ENCODE data around the gene STIM2.
A peak's percentile ranks its signal among the peaks of the same experiment; 100 is the strongest.
"Not testable (repeated sequence)": the region's sequence is repeated elsewhere in the genome, so short reads cannot be mapped to it uniquely, and the experiment has no call there.

STIM2 gene

GRCh38 chr4:26860157-26860921 is at the start of gene STIM2:
TSS of gene STIM2 (plus strand) at chr4:26860841.
- peak; percentile 61 for FAIRE-seq
- peak; percentile 67 for TF ChIP-seq POLR2A (IDR thresholded peaks at IDR 0.05; ENCODE audit: low read depth, low read length)
- peak; percentile 66 for DNase-seq (ENCODE audit: insufficient read length, low spot score)

GRCh38 chr4:26811571-26811970 is 49.1 kb upstream of the STIM2 start:
- not testable (repeated sequence) for FAIRE-seq; DNase-seq (ENCODE audit: insufficient read length, low spot score)

DNA sequence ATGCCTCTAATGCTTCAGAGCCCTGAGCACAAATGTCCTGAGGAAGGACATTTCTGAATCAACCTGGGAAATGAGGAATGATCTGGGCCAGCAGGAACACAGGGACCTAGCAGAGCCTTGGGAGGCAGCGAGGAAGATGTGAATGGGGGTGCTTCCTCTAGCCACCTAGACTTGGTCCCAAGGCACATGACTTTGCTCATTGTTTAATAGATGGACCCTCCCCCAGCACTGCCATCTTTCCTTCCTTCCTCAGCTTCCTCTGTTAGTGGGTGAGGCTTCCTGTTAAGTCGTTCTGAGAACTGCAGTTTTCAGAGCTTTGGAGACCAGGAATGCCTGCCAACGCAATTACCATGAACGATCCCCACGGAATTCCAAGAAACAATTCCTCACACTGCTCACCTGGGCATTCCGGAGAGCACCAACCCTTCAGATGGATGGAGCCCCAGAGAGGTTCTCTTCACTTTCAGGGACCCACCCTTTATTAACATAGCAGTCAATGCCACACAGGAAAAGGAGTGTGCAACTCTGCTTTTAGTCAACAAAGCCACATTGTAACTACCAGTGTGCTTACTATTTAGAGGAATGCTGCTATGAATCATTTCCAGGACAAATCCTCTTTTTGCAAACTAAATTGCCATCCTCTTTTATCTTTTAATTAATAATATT is 48.5 kb upstream of the STIM2 start:
- FAIRE-seq (no peak), DNase-seq (ENCODE audit: insufficient read length, low spot score) (no peak)
- TF ChIP-seq POLR2A (IDR thresholded peaks at IDR 0.05; ENCODE audit: low read depth, low read length), result no peak

GRCh38 chr4:26813698-26814097 is 46.9 kb upstream of the STIM2 start:
- no peak for DNase-seq (ENCODE audit: insufficient read length, low spot score)
- TF ChIP-seq POLR2A (IDR thresholded peaks at IDR 0.05; ENCODE audit: low read depth, low read length), result no peak
- no peak for FAIRE-seq

GRCh38 chr4:26815199-26815598 is 45.4 kb upstream of the STIM2 start:
- DNase-seq (ENCODE audit: insufficient read length, low spot score), result no peak
- FAIRE-seq, result no peak
- TF ChIP-seq POLR2A (IDR thresholded peaks at IDR 0.05; ENCODE audit: low read depth, low read length), result no peak

DNA sequence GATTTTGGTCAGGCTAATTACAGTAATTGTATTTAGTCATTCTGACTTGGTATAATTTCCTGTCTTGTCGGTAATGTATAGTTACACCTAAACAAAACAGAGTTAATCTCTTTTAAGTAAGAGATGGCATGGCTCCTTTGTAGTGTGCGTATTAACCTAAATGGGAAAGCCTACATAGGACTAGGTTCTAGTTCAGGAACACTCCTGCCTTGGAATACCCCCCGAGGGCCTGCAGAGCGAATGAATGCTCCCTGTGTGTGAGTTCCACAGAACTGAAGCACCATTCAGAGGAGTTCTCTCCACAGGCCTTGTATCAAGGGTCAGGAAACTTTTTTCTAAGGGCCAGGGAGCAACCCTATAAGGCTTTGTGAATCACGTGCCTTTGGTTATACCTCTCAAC is 44.9 kb upstream of the STIM2 start:
- no peak for TF ChIP-seq POLR2A (IDR thresholded peaks at IDR 0.05; ENCODE audit: low read depth, low read length)
- DNase-seq (ENCODE audit: insufficient read length, low spot score), result no peak
- no peak for FAIRE-seq

DNA sequence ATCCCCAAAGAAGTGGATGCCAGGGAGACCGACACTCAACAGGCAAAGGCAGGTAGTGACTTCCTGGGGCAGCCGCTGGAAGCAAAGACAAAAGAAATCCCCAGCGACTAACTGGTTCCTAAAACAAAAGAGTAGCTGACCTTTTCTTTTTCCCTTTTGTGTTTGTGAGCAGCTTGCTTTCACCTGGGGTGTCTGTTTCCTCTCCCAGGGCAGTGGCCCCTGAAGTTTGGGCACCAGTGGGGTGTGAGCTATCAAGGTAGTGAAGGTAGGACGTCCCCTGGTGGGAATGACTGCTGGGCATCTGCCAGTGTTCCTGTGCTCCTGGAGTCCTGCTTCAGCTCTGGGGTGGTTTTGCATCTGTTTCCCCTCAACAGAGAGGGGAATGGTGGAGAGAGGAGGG is 41.6 kb upstream of the STIM2 start:
- no peak for TF ChIP-seq POLR2A (IDR thresholded peaks at IDR 0.05; ENCODE audit: low read depth, low read length)
- DNase-seq (ENCODE audit: insufficient read length, low spot score) (no peak), FAIRE-seq (no peak)

- no peak for TF ChIP-seq POLR2A (IDR thresholded peaks at IDR 0.05; ENCODE audit: low read depth, low read length)
- DNase-seq (ENCODE audit: insufficient read length, low spot score) (no peak), FAIRE-seq (no peak)
Measured at GRCh38 chr4:26819478-26820095, 41.1 kb upstream of the STIM2 start.

DNA sequence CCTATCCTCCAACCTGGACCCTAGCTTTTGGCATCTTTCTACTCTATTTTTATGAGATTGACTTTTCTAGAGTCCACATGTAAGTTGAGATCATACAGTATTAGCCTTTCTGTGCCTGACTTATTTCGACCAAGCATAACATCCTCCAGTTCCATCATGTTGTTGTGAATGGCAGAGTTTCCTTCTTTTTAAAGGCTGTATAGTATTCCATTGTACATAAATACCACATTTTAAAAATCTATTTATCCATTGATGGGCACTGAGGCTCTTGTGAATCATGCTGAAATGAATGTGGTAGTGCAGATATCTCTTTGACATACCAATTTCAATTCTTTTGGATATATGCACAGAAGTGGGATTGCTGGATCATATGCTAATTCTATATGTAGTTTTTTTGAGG is 40.3 kb upstream of the STIM2 start:
- FAIRE-seq, result no peak

DNA sequence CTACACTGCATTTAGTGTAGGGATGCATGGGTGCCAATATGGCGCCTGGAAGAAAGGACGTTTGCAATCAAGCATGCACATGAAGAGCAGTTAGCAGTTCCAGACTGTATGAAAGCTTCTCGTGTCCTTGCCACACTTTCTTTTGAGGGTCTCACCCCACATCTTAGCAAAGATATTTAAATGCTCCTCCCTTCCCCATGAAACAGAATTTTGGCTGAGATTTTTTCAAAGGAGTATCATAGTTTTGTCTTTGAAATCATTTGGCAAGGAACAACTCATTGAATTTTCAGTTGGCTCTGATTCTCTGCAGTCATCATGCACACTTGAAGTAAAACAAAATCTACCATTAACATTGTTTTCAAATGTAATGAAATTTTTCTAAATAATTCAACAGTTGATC is 39.6 kb upstream of the STIM2 start:
- TF ChIP-seq POLR2A (IDR thresholded peaks at IDR 0.05; ENCODE audit: low read depth, low read length), result no peak
- DNase-seq (ENCODE audit: insufficient read length, low spot score) (no peak), FAIRE-seq (no peak)

More for the DNA sequence above, 40.3 kb upstream of the STIM2 start:
- DNase-seq (ENCODE audit: insufficient read length, low spot score), result no peak
- no peak for TF ChIP-seq POLR2A (IDR thresholded peaks at IDR 0.05; ENCODE audit: low read depth, low read length)

- no peak for FAIRE-seq
- no peak for DNase-seq (ENCODE audit: insufficient read length, low spot score)
- no peak for TF ChIP-seq POLR2A (IDR thresholded peaks at IDR 0.05; ENCODE audit: low read depth, low read length)
Measured at GRCh38 chr4:26821677-26822503, 38.8 kb upstream of the STIM2 start.

GRCh38 chr4:26822546-26822945 is 38.1 kb upstream of the STIM2 start:
- FAIRE-seq (no peak), DNase-seq (ENCODE audit: insufficient read length, low spot score) (no peak)
- TF ChIP-seq POLR2A (IDR thresholded peaks at IDR 0.05; ENCODE audit: low read depth, low read length), result no peak

- not testable (repeated sequence) for FAIRE-seq; DNase-seq (ENCODE audit: insufficient read length, low spot score)
Measured at GRCh38 chr4:26822974-26823373, 37.7 kb upstream of the STIM2 start.

- FAIRE-seq, result no peak
- DNase-seq (ENCODE audit: insufficient read length, low spot score), result no peak
- no peak for TF ChIP-seq POLR2A (IDR thresholded peaks at IDR 0.05; ENCODE audit: low read depth, low read length)
Measured at GRCh38 chr4:26823583-26823982, 37.1 kb upstream of the STIM2 start.

Measured in H54 (cell line).